Inflammatory macrophage treated with lipopolysaccharide for 1 hour (primary cell): ENCODE results near the gene MSANTD7.
"Not testable (repeated sequence)": the region's sequence is repeated elsewhere in the genome, so short reads cannot be mapped to it uniquely, and the experiment has no call there.

Experiments used
- DNase-seq, 2 donors: peaks; one replicate each; pipeline ENCODE4 v3.0.0-alpha.2; 2020 to 2022

The MSANTD7 gene

GRCh38 chr10:14838582-14839304 is 637 bp downstream of the MSANTD7 start:
- DNase-seq = peak in 1 of 2 donors; percentile 9

DNA sequence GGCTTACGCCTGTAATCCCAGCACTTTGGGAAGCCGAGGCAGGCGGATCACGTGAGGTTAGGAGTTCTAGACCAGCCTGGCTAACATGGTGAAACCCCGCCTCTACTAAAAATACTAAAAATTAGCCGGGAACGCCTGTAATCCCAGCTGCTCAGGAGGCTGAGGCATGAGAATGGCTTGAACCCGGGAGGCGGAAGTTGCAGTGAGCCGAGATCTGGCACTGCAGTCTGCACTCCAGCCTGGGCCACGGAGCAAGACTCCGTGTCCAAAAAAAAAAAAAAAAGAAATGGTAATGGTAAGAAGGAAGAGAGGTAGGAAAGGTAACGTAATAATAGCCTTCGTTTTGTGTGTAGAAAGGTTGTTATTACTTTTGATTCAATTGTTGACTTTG is 1.2 kb downstream of the MSANTD7 start:
- no peak for DNase-seq

GRCh38 chr10:14840178-14840577 is 2.1 kb downstream of the MSANTD7 start:
- no peak for DNase-seq

GRCh38 chr10:14843327-14843988 is 5.4 kb downstream of the MSANTD7 start:
- DNase-seq = no peak

- no peak for DNase-seq
Observed at GRCh38 chr10:14844948-14845347, 6.8 kb downstream of the MSANTD7 start.

- no peak for DNase-seq
Observed at GRCh38 chr10:14852236-14852635, 14.1 kb downstream of the MSANTD7 start.

- no peak for DNase-seq
Observed at GRCh38 chr10:14855453-14855852, 17.3 kb downstream of the MSANTD7 start.

GRCh38 chr10:14858338-14858960 is 20.3 kb downstream of the MSANTD7 start:
- DNase-seq = peak; percentile 11 to 52

GRCh38 chr10:14859043-14859442 is 20.9 kb downstream of the MSANTD7 start:
- DNase-seq = no peak

DNA sequence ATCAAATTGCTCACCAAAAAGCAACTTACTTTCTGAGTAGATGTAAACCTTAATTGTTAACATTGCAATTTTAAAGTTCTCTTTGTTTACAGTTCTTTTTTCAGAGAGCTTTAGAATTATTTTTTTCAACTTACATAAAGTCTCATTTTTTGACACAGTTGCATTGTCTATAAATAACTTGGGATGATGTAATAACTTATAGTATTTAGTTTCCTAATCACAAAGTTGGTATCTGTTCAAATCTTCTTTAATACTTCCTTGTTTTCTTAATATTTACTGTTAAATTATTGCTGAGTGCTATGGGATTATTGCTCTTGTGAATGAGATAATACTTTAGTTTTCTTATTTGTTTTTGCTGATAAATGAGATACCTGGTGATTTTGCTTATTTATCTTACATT is 21.7 kb downstream of the MSANTD7 start:
- peak; percentile 27 to 28 for DNase-seq

- no peak for DNase-seq
Observed at GRCh38 chr10:14860791-14861190, 22.7 kb downstream of the MSANTD7 start.

- not testable (repeated sequence) for DNase-seq
Observed at GRCh38 chr10:14864466-14864865, 26.4 kb downstream of the MSANTD7 start.

DNA sequence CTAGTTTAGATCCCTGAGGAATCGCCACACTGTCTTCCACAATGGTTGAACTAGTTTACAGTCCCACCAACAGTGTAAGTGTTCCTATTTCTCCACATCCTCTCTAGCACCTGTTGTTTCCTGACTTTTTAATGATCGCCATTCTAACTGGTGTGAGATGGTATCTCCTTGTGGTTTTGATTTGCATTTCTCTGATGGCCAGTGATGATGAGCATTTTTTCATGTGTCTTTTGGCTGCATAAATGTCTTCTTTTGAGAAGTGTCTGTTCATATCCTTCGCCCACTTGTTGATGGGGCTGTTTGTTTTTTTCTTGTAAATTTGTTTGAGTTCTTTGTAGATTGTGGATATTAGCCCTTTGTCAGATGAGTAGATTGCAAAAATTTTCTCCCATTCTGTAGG is 26.8 kb downstream of the MSANTD7 start:
- DNase-seq = not testable (repeated sequence)

- no peak for DNase-seq
Observed at GRCh38 chr10:14873090-14873760, 35.1 kb downstream of the MSANTD7 start.

GRCh38 chr10:14875941-14876340 is 37.8 kb downstream of the MSANTD7 start:
- peak; percentile 21 to 35 for DNase-seq

DNA sequence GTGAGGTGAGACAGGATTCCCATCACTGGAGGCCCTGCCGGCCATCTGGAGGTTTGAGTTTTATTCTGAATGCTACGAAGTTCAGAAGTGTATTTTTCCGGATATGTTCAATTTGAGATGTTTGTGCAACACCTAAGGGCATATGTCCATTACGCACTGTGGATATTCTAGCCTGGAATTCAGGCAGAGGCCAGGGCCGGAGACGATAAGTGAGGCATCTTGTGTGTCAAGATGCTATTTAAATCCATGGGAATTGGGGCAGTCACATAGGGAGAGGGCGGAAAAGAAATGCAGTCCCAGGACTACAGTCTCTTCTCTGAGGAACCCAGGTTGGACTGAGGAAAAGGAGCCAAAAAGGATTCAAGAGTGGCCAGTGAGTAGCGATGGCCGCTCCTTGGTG is 38.7 kb downstream of the MSANTD7 start:
- no peak for DNase-seq

- peak; percentile 94 to 95 for DNase-seq
Observed at GRCh38 chr10:14878266-14879123, 40.4 kb downstream of the MSANTD7 start, which contains the start of gene SUV39H2. SUV39H2 (plus strand) TSS chr10:14878866; CDS start chr10:14878889, 23 bp downstream.

- peak in 1 of 2 donors; percentile 39 for DNase-seq
Observed at GRCh38 chr10:14879124-14879927, 41.2 kb downstream of the MSANTD7 start.

GRCh38 chr10:14879928-14880193 is 41.8 kb downstream of the MSANTD7 start:
- no peak for DNase-seq

DNA sequence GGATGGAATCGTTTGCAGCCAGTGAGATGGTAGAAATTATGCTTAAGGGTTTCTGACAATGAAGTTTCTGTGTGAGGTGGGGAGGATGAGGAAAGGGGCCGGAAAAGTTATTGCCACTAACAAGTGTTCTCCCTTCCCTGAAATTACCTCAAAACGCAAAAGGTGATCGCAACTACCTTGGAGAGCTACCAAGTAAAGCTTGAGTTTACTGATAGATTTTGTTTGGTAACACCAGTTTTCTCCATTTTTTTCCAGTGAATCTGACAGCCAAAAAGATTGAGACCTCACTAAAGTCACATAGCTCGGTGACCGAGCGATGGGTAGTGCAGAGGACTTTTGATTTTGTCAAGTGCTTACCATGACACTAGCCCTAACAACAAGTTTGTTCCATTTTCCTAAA is 42.1 kb downstream of the MSANTD7 start:
- DNase-seq = no peak

DNA sequence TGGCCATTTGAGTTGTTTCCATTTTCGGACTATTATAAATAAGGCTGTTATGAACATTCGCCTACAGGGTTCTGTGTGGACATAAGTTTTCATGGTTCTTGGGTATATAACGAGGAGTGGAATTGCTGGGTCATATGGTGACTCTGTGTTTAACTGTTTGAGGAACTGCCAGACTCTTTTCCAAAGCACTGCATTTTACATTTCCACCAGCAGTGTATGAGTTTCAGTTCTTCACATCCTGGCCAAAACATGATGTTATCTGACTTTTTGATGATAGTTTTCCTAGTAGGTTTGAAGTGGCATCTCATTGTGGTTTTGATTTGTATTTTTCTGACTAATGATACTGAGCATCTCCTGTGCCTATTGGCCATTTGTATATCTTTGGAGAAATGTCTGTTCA is 46.0 kb downstream of the MSANTD7 start:
- peak in 1 of 2 donors; percentile 10 for DNase-seq
